ENCODE results near the gene XK.

GRCh38 chrX:37644381-37645305, 40.9 kb upstream of the XK start:
- no peak for TF ChIP-seq CTCF (IDR thresholded peaks at IDR 0.05)
- TF ChIP-seq POLR2A (IDR thresholded peaks at IDR 0.05), result no peak
- TF ChIP-seq POLR2AphosphoS5 (IDR thresholded peaks at IDR 0.05), result no peak
